Hepatocyte (in vitro differentiated cells): Measurements from ENCODE around the gene INSR. TPM values are rescaled to one million over a fixed set of nuclear protein-coding genes. Genes with fewer than 3 reads are reported as not detected.
A peak's percentile ranks its signal among the peaks of the same experiment; 100 is the strongest.

Experiments used
- DNase-seq: peaks from one replicate; pipeline ENCODE4 v3.0.0-alpha.2; 2016; ENCODE audit warnings: low spot score
- H2AFZ ChIP-seq: fragments of 200-600 bp; sonication (generic); 2 replicates; pipeline ENCODE4 v1.6.0; 2016; ENCODE audit warnings: antibody characterized with exemption, mild to moderate bottlenecking
- H3K27ac ChIP-seq: fragments of 200-600 bp; sonication (generic); 2 replicates; pipeline ENCODE4 v1.5.1; 2016; ENCODE audit warnings: mild to moderate bottlenecking
- H3K27me3 ChIP-seq: fragments of 200-600 bp; sonication (generic); 2 replicates; pipeline ENCODE4 v1.6.1; 2016
- H3K36me3 ChIP-seq: fragments of 200-600 bp; sonication (generic); replicated peaks from 2 replicates; pipeline ENCODE4 v1.5.1; 2016; ENCODE audit warnings: low read depth; ENCODE audit not compliant: insufficient read depth
- H3K4me1 ChIP-seq: fragments of 200-600 bp; sonication (generic); 2 replicates; pipeline ENCODE4 v1.5.1; 2016; ENCODE audit warnings: mild to moderate bottlenecking, moderate library complexity; ENCODE audit not compliant: insufficient read depth
- H3K4me2 ChIP-seq: fragments of 200-600 bp; sonication (generic); 2 replicates; pipeline ENCODE4 v1.6.0; 2016
- H3K4me3 ChIP-seq: fragments of 200-600 bp; sonication (generic); 2 replicates; pipeline ENCODE4 v1.5.1; 2016; ENCODE audit warnings: mild to moderate bottlenecking
- H3K79me2 ChIP-seq: fragments of 200-600 bp; sonication (generic); 2 replicates; pipeline ENCODE4 v1.6.0; 2017; ENCODE audit warnings: mild to moderate bottlenecking
- H3K9me2 ChIP-seq: fragments of 200-600 bp; sonication (generic); replicated peaks from 2 replicates; pipeline ENCODE4 v1.6.0; 2017; ENCODE audit warnings: mild to moderate bottlenecking; ENCODE audit not compliant: insufficient read depth
- H3K9me3 ChIP-seq: fragments of 200-600 bp; sonication (generic); 2 replicates; pipeline ENCODE4 v1.5.1; 2016; ENCODE audit warnings: low read depth, mild to moderate bottlenecking
- H4K20me1 ChIP-seq: fragments of 200-600 bp; sonication (generic); 2 replicates; pipeline ENCODE4 v1.6.0; 2016; ENCODE audit warnings: mild to moderate bottlenecking; ENCODE audit not compliant: insufficient read depth, poor library complexity, severe bottlenecking
- CTCF ChIP-seq: fragments of 200-600 bp; sonication (generic); IDR thresholded peaks from 2 replicates; pipeline ENCODE4 v1.5.1; 2016; ENCODE audit warnings: antibody characterized with exemption, mild to moderate bottlenecking; ENCODE audit not compliant: poor library complexity
- EZH2 ChIP-seq: fragments of 200-600 bp; sonication (generic); IDR thresholded peaks from 2 replicates; pipeline ENCODE4 v1.6.1; 2016; ENCODE audit warnings: antibody characterized with exemption, mild to moderate bottlenecking, borderline replicate concordance
- EZH2phosphoT487 ChIP-seq: fragments of 200-600 bp; sonication (generic); IDR thresholded peaks from one replicate; pipeline ENCODE4 v1.6.1; 2018; ENCODE audit warnings: antibody characterized with exemption, mild to moderate bottlenecking, low read depth, moderate library complexity; ENCODE audit not compliant: unreplicated experiment, severe bottlenecking
- WGBS: methylation state at CpG from one replicate; pipeline ENCODE4 v1.1.6; 2016; ENCODE audit warnings: low lambda C conversion rate; ENCODE audit errors: missing lambda C conversion rate; 5-methylcytosine and 5-hydroxymethylcytosine counted together
- polyA plus RNA-seq: library from polyadenylated mRNA; unstranded; fragments of >200 nt; fragmentation: Nextera tagmentation; extraction: Ambion mirVana; gene quantifications from 2 replicates; pipeline ENCODE4 v1.2.1, GENCODE V29; 2016
- total RNA-seq: library from RNA; depleted of rRNA; stranded (reverse); fragments of >200 nt; gene quantifications from 2 replicates; pipeline ENCODE4 v1.2.3, GENCODE V29; 2014

The INSR gene
- total and polyA plus RNA-seq, 2 experiments from 2014 or later: 17.0 to 59.0 TPM

GRCh38 chr19:7258041-7258839 is 36.0 kb downstream of the INSR start:
- WGBS: 98% methylated on average over 10 of the region's 10 CpGs
- H2AFZ ChIP-seq: no peak overlapping the region
- H3K4me2 ChIP-seq: no peak overlapping the region
- H3K27ac ChIP-seq: peak overlapping the region; percentile 87
- peaks cover 19% of the 10 kb centered on the region for H3K4me1 ChIP-seq
- TF ChIP-seq EZH2 (no peak), CTCF (no peak), EZH2phosphoT487 (no peak)
- no peaks in the 10 kb centered on the region for H3K36me3 ChIP-seq
- H3K4me3 ChIP-seq: no peak overlapping the region
- no peaks in the 10 kb centered on the region for H3K9me2 ChIP-seq
- peaks cover 13% of the 10 kb centered on the region for H4K20me1 ChIP-seq
- peaks cover 86% of the 10 kb centered on the region for H3K79me2 ChIP-seq
- no peak for DNase-seq
- H3K27me3 ChIP-seq: no peaks in the 10 kb centered on the region
- H3K9me3 ChIP-seq: no peaks in the 10 kb centered on the region

DNA sequence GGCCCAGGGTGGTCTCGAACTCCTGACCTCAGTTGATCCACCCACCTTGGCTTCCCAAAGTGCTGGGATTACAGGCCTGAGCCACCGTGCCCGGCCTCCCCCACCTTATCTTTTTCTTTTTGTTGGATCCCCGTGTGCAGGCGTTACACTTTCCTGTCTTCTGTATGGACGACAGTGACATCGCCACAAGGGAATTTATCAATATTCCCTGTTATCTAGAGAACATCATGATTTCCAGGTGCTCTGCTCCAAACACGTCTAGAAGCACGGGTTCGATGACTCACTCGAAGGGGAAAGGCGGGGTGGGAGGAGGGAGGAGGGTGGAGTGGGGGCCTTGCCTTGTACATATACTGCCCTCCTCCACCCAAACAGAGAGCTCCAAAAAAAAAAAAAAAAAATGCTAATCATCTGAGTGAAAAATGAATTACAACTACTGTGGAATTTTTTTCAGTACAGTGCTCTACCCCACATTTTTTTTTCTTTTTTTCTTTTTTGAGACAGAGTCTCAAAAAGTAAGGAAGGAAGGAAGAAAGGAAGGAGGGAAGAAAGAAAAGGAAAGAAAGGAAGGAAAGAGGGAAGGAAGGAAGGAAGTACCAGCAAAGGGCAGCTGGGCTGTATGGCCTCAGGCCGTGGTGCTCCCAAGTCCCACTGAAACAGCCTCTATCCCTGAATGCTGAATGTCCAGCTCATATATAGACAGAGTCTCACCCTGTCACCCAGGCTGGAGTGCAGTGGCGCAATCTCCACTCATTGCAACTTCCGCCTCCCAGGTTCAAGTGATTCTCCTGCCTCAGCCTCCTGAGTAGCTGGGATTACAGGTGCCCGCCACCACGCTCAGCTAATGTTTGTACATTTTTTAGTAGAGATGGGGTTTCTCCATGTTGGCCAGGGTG is 36.8 kb downstream of the INSR start:
- peak; percentile 93 for DNase-seq
- no peak for TF ChIP-seq EZH2phosphoT487
- TF ChIP-seq CTCF: no peak
- no peak for TF ChIP-seq EZH2
- Histone ChIP-seq H3K4me1 (peaks cover 19% of the 10 kb centered on the region), H3K36me3 (no peaks in the 10 kb centered on the region), H3K4me3 (no peak overlapping the region), H3K9me2 (no peaks in the 10 kb centered on the region), H3K27me3 (no peaks in the 10 kb centered on the region), H3K4me2 (no peak overlapping the region), H3K79me2 (peaks cover 87% of the 10 kb centered on the region), H3K27ac (peak overlapping the region; percentile 87), H3K9me3 (no peaks in the 10 kb centered on the region), H4K20me1 (peaks cover 13% of the 10 kb centered on the region), H2AFZ (no peak overlapping the region)
- 47% methylated on average over 17 of the region's 17 CpGs for WGBS

GRCh38 chr19:7255631-7256030 is 38.6 kb downstream of the INSR start:
- no peak for DNase-seq
- Histone ChIP-seq H3K27me3 (no peaks in the 10 kb centered on the region), H2AFZ (no peak overlapping the region), H3K4me2 (no peak overlapping the region), H3K4me1 (peaks cover 19% of the 10 kb centered on the region), H3K36me3 (no peaks in the 10 kb centered on the region), H3K79me2 (peaks cover 87% of the 10 kb centered on the region), H3K9me3 (no peaks in the 10 kb centered on the region), H3K4me3 (no peak overlapping the region), H3K9me2 (no peaks in the 10 kb centered on the region), H3K27ac (peak overlapping the region; percentile 68), H4K20me1 (peaks cover 2% of the 10 kb centered on the region)
- 94% methylated on average over 6 of the region's 6 CpGs for WGBS
- TF ChIP-seq EZH2phosphoT487 (no peak), EZH2 (no peak), CTCF (no peak)
